GM19467 (cell line): ENCODE measurements around the gene NPFFR1.
A peak's percentile ranks its signal among the peaks of the same experiment; 100 is the strongest.

Experiments
- ATAC-seq: cut with Tn5 transposase; IDR thresholded peaks from one replicate; pipeline ENCODE4 v1.9.1; 2021; ENCODE audit warnings: mild to moderate bottlenecking, moderate library complexity; ENCODE audit not compliant: unreplicated experiment

The NPFFR1 gene

DNA sequence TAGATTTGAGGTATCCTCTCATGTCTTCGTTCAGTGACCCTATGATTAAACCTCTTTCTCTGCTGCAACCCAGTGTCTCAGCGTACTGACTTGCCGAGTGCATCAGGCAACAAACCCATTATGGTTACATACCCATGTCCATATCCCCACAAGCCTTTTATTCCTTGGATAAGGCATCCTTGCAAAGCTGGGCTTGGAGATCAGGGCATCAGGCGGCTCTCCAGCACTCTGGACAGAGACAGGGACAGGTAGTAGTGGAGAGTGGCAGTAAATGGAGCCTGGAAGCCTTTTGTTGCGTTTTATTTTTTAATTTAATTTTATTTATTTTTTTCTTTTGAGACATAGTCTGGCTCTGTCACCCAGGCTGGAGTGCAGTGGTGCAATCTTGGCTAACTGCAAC, 32.0 kb upstream of the NPFFR1 start:
- ATAC-seq, result no peak

DNA sequence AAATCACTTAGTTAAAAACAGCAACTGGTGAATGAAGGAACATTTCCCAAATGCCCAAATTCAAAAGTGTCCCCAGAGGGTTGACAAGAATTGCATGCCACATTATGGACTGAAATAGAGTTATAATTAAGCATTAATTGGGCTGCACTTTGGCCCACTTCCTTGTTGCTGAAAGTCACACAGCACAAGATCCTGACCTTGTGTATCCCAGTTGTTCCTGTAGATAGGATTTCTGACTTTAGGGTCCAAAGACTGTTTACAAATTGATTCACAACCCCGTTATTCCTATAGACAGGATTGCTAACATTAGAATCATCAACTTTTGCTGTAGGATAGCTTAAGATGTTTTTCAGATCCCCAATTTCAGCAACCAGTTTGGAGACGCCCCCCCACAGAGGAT, 31.5 kb upstream of the NPFFR1 start:
- ATAC-seq, result no peak

DNA sequence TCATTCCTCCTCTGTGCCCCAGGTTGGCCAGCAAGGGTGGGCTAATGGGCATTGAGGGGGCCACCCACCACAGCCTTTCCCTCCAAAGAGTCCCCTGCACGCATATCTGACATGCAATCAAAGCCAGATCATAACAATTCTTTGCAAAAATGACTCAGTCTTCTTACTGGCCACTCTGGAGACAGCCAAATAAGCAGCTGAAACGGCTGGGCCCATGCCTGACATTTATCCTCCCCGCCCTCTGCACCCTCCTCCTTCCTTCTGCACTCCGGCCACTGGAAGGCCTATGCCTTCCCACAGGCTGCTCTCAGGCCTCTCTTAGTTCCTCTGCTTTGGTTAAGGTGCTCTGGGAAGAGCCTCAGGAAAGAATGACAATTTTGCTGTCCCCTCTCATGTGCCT, 29.2 kb upstream of the NPFFR1 start:
- ATAC-seq, result no peak

DNA sequence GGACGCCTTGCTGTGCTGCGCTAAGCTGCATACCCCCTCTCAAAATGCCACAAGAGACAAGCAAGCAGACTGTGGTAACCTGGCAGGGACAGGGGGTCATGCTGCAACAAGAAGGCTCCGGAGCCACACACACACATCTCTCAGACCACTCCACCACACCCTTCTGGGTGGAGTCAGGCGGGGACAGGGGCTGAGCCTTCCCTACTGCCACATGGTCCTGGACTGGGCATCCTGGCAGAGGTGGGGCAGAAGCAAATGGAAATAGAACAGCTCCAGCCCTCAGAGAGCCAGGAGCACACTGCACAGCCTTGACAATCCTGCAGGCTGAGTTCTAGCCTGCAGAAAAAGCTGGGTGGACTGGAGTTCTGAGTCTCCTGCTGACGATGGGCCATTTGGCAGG, 28.4 kb upstream of the NPFFR1 start:
- ATAC-seq, result no peak

DNA sequence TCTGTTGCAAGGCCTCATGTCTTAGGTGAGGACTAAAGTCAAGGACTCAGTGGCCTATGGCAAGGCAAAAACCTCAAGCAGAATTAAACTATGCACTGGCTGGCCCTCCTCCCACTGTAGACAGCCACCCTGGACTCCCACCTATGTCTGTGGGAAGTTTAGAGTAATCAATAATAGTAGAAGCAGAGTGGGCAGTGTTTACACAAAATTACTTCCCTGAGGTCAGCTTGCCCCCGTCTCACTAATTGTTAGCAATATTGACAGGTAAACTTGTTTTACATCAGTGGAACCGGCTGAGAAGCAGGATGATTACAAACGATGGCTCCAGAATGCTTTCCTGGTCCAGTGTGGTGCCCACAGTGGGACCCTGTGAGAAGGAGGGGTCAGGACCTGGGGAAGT, 27.9 kb upstream of the NPFFR1 start:
- ATAC-seq, result no peak

DNA sequence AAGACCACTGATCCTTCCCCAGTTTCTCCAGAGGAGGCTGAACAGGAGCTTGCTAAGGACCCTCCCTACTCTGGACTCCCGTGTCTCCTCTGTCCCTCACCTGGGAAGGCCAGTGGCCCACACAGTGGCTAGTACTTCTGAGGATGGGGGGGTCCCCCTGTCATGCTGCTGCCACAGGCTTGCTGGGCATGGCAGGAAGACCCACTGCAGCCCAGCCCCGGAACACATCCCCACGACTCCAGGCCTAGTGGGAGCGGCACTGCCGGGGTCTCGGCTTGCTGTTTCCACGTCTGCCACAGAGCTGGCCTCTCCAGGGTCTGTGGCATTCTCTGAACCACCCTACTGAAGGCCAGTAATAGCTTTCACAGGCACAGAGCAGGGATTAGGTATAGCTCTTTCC, 25.9 kb upstream of the NPFFR1 start:
- no peak for ATAC-seq

DNA sequence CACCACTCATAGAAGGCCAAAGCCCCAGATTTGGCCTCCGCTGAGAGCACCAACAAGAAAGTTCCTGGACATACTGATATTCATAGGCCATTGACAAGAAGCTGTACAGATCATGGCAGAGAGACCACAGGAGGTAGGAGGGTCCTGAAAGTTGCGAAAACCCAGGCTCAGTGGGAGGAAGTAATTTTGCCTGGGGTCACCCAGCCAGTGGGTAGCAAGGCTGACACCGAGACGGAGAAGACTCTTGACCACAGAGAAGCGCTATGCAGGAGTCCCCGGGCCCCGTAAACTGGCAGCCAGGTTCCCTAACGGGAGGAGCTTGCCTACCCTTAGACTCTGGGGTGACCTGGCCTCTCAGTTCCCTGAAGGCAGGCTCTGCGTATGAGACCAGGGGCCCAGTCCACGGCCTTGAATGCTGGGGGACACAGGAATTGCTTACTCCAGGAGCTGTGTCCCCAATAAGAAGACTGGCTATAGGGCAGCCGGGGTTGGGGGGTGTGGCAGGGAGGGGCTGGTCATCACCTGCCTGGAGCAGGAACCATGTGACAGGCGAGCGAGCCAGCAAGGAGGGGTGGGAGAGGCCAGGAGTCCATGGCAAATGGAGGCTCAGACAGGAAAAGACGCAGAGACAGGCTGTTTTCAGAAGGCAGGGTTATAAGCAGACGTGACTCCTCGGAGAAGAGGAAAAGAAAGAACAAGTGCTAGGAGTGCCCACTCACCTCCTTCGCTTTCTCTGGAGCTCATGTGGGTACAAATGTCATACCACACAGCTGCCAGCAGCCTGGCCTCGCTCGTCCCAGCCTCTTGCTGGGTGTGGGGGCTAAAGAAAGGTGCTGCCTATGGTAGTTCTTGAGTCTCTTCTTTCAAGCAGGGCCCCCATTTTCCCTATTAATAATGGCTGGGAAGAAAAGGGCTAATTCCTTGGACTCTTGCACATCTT, 24.6 kb upstream of the NPFFR1 start:
- no peak for ATAC-seq

DNA sequence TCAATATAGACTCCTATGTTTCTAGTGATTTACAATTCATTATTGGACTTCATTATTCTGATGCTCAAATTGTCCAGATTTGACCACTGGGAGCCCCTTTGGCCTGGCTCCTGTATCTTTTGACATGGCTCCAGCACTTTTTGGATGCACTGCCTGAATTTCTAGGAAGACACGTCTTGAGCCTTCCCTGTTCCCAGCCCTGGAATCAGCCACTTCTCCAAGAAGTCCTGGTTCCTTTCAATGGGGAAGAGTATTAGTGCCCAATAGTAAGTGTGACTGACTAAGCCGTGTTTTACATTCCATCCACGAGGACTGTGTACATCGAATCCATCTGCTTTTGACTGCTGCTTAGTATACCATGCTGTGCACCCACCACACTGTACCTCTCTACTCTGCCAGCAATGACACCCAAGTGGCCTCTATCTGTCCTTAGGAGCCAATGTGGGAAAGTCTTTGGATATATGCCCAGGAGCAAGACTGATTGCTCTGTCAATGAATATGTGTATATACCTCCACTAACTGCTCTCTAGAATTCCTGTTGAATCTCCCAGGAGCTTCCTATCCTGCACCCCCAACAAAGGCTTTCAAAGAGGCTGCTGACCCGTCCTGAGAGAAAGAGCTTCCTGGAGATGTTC, 23.2 kb upstream of the NPFFR1 start:
- ATAC-seq, result no peak

DNA sequence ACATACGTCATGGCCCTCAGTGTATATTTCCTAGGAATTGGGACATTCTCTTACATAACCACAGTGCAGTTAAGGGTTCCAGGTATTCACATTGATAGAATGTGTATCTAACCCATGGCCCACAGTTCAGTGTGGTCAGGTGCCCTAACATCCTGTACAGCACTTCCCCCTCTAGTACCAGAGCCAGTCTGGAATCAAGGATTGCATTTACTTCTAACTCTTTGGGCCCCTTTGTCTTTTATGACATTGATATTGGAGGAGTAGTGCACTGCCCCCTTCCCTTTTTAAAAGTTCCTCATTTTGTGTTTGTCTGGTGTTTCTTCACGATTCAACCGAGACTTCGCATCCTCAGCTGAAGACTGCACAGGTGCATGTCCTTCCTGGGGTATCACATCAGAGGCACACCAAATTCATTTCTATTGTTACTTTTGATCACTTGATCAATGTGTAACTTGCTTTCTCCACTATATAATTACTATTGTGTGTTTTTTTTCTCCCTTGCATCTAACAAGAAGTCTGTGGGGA, 22.4 kb upstream of the NPFFR1 start:
- ATAC-seq, result no peak

DNA sequence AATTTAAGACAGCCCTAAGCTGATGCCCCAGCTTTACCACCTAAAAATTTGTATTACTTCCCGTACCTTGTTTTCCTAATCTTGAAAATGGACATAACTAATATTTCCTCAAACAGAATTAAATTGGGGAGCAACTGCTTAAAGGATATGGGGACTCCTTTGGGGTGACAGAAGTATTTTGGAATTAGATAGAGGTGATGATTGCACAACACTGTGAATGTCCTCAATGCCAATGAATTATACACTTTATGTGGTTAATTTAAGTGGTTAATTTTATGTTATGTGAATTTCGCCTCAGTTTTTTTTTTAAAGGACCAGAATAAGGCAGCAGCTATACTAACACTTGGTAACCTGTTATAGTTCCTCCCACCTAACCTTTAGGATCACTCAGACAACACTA, 19.9 kb upstream of the NPFFR1 start:
- ATAC-seq, result no peak

DNA sequence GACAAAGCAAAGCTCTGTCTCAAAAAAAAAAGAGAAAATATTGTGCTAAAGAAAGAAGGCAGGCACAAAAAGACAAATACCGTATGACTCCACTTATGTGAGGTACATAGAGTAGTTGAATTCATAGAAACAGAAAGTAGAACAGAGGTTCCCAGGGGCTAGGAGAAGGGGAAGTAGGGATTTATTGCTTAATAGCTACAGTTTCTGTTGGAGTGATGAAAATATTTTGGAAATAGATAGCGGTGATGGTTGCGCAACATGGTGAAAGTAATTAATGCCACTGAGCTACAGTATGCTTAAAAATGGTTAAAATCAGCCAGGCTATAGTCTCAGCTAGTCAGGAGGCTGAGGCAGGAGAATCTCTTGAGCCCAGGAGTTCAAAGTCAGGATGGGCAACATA, 18.5 kb upstream of the NPFFR1 start:
- ATAC-seq, result no peak

DNA sequence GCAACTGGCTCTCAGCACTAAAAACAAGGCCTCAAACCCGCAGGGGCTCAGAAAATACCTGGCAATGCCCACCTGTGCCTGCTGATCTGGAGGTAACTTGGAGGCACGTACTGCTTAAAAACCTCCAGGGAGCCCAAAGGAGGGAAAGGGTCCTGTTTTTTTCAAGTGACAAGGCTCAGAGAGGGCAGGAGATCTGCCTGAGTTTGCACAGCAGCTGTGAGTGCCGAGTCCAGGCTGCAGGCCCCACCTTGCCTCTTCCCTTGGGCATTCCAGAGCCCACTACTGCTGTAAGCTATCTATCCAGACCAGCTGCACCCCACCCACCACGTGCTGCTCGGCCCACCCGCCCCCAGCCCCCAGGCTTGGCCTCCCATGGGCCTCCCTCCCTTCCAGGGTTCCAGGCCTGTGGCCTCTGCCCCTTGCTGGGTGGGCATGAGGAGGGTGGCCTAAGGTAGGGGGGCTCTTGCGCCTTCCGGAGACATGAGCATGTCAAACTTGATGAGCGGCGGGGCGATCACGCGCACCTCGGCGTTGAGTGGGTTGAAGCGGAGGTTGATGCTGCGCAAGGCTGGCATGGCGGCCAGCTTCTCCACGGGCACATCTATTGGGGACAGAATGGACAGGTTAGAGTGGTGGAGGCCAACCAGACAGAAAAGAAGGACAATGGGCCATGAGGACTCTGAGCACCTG, 17.2 kb upstream of the NPFFR1 start:
- ATAC-seq, result no peak

DNA sequence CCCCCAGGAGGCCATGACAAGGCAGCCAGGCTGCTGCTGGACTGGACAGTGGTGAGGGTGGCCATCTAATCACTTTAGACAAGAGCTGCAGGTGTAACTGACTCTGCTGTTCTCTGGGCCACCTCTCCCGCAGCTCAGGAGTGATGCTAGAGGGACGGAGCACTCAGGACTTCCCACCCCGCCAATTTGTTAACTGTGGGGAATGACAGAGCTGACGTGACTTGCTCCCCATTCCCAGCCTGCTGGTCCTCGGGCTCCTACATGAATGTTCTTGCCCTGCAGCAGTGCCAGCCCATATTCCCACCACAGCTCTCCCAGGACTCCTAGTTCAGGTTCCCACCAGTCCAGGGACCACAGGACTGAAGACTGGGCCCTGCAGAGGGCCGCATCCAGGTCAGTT, 16.7 kb upstream of the NPFFR1 start:
- ATAC-seq, result no peak

DNA sequence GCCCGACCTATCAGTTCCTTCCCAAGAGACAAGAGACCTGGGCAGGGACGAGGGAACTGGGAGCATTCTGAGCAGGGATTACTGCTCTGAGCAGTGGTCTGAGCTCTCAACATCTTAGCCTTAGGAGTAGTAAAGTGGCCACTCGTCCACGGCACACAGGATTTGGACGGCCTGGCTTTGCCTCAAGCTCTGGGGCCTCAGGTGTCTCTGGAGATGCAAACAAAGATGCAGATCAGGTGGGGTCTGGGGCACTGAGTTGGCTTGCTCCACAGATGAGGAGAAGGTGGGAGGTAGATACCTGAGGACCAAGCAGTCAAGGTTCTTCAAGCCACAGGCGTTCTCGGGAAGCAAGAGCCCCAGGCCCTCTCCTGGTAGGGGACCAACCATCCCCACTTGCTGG, 16.1 kb upstream of the NPFFR1 start:
- no peak for ATAC-seq

DNA sequence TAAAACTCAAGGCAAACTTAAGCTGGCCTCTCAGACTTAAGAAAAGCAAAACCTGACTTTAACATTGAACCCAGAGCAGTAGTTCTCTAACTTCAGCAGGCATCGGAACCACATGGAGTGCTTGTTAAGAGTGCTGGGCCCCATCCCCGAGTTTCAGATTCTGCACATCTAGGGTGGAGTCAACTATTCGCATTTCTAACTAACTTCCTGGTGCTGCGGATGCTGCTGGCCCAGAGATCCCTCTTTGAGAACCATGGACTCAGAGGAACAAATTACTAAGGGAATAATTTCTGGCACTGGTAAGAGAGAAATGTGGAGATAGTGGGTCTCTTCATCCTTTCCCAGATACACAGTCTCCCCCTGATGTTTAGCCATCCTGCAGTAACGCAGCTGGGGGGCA, 14.6 kb upstream of the NPFFR1 start:
- no peak for ATAC-seq

DNA sequence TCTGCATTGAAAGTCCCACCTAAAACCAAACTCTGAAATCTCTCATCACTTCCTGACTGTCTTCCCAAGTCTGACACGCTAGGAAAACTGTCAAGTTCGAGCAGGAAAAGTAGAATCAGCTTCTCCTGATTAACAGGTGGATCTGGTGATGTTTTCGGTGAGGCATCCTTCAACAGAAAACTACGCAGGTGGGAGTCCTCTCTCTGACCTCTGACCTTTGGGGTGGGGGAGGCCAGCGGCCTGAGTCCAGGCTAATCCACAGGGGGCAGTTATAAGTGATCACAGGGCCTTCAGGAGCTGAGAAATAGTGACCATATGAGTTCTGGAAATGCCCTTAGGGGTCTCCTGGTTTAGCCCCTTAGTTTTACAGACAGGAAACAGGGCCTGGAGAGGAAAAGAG, 13.4 kb upstream of the NPFFR1 start:
- ATAC-seq, result no peak

DNA sequence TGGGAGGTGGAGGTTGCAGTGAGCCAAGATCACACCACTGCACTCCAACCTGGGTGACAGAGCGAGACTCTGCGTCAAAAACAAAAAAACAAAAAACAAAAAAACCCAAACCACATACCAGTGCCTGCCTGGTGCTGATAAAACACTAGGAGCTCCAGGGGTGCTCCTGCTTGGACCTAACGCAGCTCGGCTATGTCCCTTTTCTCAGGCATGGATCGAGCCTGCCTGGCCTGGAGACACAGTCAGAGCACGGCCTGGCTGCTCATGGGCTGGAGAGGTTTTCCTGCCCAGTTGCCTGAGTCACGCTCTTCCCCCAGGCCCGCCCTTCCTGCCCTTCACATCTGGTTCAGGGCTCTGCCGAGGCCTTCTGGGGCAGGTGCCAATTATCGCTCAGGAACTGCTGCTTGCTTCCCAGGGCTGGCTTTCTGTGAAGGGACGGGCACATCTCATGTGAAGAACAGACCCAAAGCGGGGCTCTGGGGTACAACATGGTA, 12.6 kb upstream of the NPFFR1 start:
- no peak for ATAC-seq

DNA sequence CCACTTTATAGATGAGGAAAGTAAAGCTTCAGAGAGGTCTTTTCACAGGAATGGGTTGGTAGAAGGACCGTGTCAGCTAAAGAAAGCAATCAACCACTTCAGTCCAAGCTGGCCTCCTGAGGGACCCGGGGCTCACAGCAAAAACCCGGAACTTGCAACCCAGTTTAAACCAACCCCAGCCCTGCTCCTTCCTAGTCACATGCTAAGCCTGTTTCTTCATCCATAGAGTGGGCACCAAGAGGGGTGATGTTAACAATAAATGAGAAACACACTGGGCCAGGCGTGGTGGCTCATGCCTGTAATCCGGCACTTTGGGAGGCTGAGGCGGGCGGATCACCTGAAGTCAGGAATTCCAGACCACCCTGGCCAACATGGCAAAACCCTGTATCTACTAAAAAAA, 12.1 kb upstream of the NPFFR1 start:
- no peak for ATAC-seq

DNA sequence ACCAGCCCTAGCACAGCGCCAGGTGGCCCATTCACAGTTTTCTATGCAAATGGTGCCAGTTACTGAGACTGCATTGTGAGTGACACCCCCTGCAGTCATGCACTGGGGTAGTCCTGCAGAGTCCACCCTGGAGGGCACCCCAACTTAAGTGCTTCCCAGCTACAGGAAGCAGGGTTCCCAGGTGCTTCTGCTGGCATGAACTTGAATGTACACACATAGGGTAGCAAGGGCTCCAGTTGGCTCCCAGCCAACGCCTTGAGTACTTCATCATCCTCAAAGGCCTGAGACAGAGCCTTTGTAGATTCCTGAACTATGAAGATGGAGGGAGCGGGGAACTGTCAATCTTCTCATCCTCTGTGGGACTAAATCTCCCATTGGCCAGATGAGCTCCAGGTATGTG, 11.5 kb upstream of the NPFFR1 start:
- no peak for ATAC-seq

DNA sequence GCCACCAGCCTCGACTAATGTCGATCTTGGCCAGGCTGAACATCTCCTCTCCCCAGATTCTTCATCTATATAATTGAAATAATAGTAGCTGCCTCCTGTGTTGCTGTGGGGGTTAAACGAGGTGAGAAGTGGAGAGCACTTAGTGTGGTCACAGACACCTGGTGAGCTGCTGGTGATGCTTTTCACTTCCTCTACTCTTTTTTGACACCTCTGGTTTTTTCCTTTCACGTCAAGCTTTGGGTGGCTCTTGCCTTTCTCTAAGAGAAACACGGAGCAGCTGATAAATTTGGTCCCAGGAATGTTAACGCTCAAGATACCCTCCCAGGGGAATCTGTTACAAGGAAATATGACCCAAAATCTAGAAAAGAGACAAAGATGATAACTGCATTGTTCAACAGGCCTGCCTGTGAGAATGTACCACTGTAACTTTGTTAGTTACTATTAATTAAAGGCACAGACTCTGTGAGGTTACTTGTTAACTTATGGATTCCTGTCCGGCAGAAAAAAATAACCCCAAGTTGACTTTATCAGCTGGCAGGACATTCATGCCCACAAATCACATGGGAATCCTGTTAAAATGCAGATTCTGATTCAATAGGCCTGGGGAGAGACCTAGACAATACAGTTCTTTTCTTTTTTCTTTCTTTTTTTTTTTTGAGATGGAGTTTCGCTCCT, 9.5 kb upstream of the NPFFR1 start:
- peak; percentile 82 for ATAC-seq

DNA sequence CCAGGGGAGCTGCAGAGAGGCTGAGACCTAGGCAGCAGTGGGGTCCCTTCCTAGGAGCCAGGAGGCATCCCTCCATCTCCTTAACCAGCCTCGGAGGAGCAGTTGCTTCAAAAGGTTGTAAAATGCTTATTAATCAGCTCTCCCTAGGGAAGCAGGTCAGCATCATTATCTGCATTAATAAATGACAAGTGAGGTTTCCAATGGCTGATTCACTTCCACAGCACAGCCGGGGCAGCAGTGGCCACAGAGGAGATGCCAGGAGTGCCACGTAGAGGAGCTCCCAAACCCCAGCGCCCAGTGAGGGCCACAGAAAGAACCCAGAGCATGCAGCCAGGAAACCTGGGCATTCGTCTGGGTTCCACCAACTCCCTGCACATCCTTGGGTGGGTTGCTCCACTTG, 8.2 kb upstream of the NPFFR1 start:
- ATAC-seq, result no peak
